ENCODE data around the gene GMFB. TPM values are rescaled to one million over a fixed set of nuclear protein-coding genes. Genes with fewer than 3 reads are reported as not detected.
"Not testable (repeated sequence)": the region's sequence is repeated elsewhere in the genome, so short reads cannot be mapped to it uniquely, and the experiment has no call there.

Gene GMFB
- total RNA-seq, 1 experiment from 2014 or later, result 64.2 TPM

GRCh38 chr14:54440873-54441868 is 47.6 kb downstream of the GMFB start, which contains the start of gene CNIH1:
Gene CNIH1 (minus strand): TSS chr14:54441374. CDS start chr14:54441327, 47 bp downstream.
- DNase-seq, result peak; percentile 98
- Histone ChIP-seq H3K4me3 (ENCODE audit: insufficient read depth, low read depth, low read length) (peak within 1 kb of the TSS; percentile 78), H3K36me3 (replicated peaks; ENCODE audit: control insufficient read depth, insufficient read depth, low read length) (no peaks in the 10 kb centered on the region), H3K27me3 (ENCODE audit: control insufficient read depth, insufficient read depth, low read length) (no peaks in the 10 kb centered on the region; the same call in 1 of the 2 replicates)

- DNase-seq, result no peak
- Histone ChIP-seq H3K4me3 (ENCODE audit: insufficient read depth, low read depth, low read length) (peak overlapping the region; percentile 78), H3K36me3 (replicated peaks; ENCODE audit: control insufficient read depth, insufficient read depth, low read length) (no peaks in the 10 kb centered on the region), H3K27me3 (ENCODE audit: control insufficient read depth, insufficient read depth, low read length) (no peaks in the 10 kb centered on the region; the same call in 1 of the 2 replicates)
These were observed 48.3 kb downstream of the GMFB start for GRCh38 chr14:54440476-54440872.

GRCh38 chr14:54440037-54440436 is 48.7 kb downstream of the GMFB start:
- H3K36me3 ChIP-seq (replicated peaks; ENCODE audit: control insufficient read depth, insufficient read depth, low read length), result no peaks in the 10 kb centered on the region
- H3K4me3 ChIP-seq (ENCODE audit: insufficient read depth, low read depth, low read length), result peak overlapping the region; percentile 78
- no peak for DNase-seq
- H3K27me3 ChIP-seq (ENCODE audit: control insufficient read depth, insufficient read depth, low read length), result no peaks in the 10 kb centered on the region; the same call in 1 of the 2 replicates

GRCh38 chr14:54438703-54439102 is 50.1 kb downstream of the GMFB start:
- H3K36me3 ChIP-seq (replicated peaks; ENCODE audit: control insufficient read depth, insufficient read depth, low read length), result no peaks in the 10 kb centered on the region
- DNase-seq, result no peak
- no peaks in the 10 kb centered on the region for H3K27me3 ChIP-seq (ENCODE audit: control insufficient read depth, insufficient read depth, low read length)
- H3K4me3 ChIP-seq (ENCODE audit: insufficient read depth, low read depth, low read length), result no peak overlapping the region

- not testable (repeated sequence) for H3K27me3 ChIP-seq (ENCODE audit: control insufficient read depth, insufficient read depth, low read length); DNase-seq; H3K36me3 ChIP-seq (replicated peaks; ENCODE audit: control insufficient read depth, insufficient read depth, low read length); H3K4me3 ChIP-seq (ENCODE audit: insufficient read depth, low read depth, low read length)
These were observed 50.8 kb downstream of the GMFB start for GRCh38 chr14:54437954-54438353.

GRCh38 chr14:54435500-54435981 is 53.2 kb downstream of the GMFB start:
- no peak for DNase-seq
- Histone ChIP-seq H3K36me3 (replicated peaks; ENCODE audit: control insufficient read depth, insufficient read depth, low read length) (no peaks in the 10 kb centered on the region), H3K4me3 (ENCODE audit: insufficient read depth, low read depth, low read length) (no peak overlapping the region), H3K27me3 (ENCODE audit: control insufficient read depth, insufficient read depth, low read length) (no peaks in the 10 kb centered on the region)

- Histone ChIP-seq H3K36me3 (replicated peaks; ENCODE audit: control insufficient read depth, insufficient read depth, low read length) (peaks cover 19% of the 10 kb centered on the region), H3K4me3 (ENCODE audit: insufficient read depth, low read depth, low read length) (no peak overlapping the region), H3K27me3 (ENCODE audit: control insufficient read depth, insufficient read depth, low read length) (no peaks in the 10 kb centered on the region)
- no peak for DNase-seq
These were observed 60.3 kb downstream of the GMFB start for GRCh38 chr14:54428527-54428926.

- Histone ChIP-seq H3K27me3 (ENCODE audit: control insufficient read depth, insufficient read depth, low read length) (no peaks in the 10 kb centered on the region), H3K4me3 (ENCODE audit: insufficient read depth, low read depth, low read length) (no peak overlapping the region), H3K36me3 (replicated peaks; ENCODE audit: control insufficient read depth, insufficient read depth, low read length) (peaks cover 19% of the 10 kb centered on the region)
- no peak for DNase-seq
These were observed 60.9 kb downstream of the GMFB start for GRCh38 chr14:54427871-54428270.

GRCh38 chr14:54425537-54426274 is 63.1 kb downstream of the GMFB start:
- no peak for DNase-seq
- Histone ChIP-seq H3K36me3 (replicated peaks; ENCODE audit: control insufficient read depth, insufficient read depth, low read length) (peaks cover 19% of the 10 kb centered on the region), H3K27me3 (ENCODE audit: control insufficient read depth, insufficient read depth, low read length) (no peaks in the 10 kb centered on the region), H3K4me3 (ENCODE audit: insufficient read depth, low read depth, low read length) (no peak overlapping the region)

- DNase-seq, result no peak
- peaks cover 18% of the 10 kb centered on the region for H3K36me3 ChIP-seq (replicated peaks; ENCODE audit: control insufficient read depth, insufficient read depth, low read length)
- H3K27me3 ChIP-seq (ENCODE audit: control insufficient read depth, insufficient read depth, low read length), result no peaks in the 10 kb centered on the region
- no peak overlapping the region for H3K4me3 ChIP-seq (ENCODE audit: insufficient read depth, low read depth, low read length)
These were observed 63.7 kb downstream of the GMFB start for GRCh38 chr14:54425068-54425467.

Other genes with a start within 250 kb of the GMFB start
- gene CDKN3, start 92.0 kb downstream of the GMFB start, total RNA-seq (2014; rRNA removed; shearing (Covaris generic)), result 56.7 and 59.6 TPM in 2 replicates
- gene CNIH1, start 47.6 kb downstream of the GMFB start, total RNA-seq (2014; rRNA removed; shearing (Covaris generic)), result 98.5 and 116 TPM in 2 replicates
- gene CGRRF1, start 20.9 kb upstream of the GMFB start, total RNA-seq (2014; rRNA removed; shearing (Covaris generic)), result 9.1 and 17.7 TPM in 2 replicates
- gene SAMD4A, start 78.1 kb upstream of the GMFB start, total RNA-seq (2014; rRNA removed; shearing (Covaris generic)), result 7.6 and 8.5 TPM in 2 replicates

Measured in H7 (cell line).